HL-60 (cell line): Measurements from ENCODE around the gene HOXC4.

Experiments used
- DNase-seq, 2 experiments: peaks; one replicate each; pipeline ENCODE4 v3.0.0-alpha.2; 2010 to 2020; ENCODE audit warnings: low read depth in 1 of 2, low spot score in 1 of 2
- H3K27ac ChIP-seq: fragments of 250-450 bp; sonication (Bioruptor Pico); replicated peaks from 2 replicates; pipeline ENCODE4 v1.5.1; 2020; ENCODE audit warnings: mild to moderate bottlenecking, moderate library complexity
- H3K27me3 ChIP-seq: fragments of 250-450 bp; sonication (Bioruptor Pico); 2 replicates; pipeline ENCODE4 v1.5.1; 2021; ENCODE audit warnings: mild to moderate bottlenecking, moderate library complexity; ENCODE audit not compliant: insufficient read depth, poor library complexity, severe bottlenecking
- H3K4me3 ChIP-seq: replicated peaks from 2 replicates; pipeline ENCODE4 v1.5.1; 2011; ENCODE audit warnings: mild to moderate bottlenecking, control low read depth, low read length; ENCODE audit not compliant: insufficient read depth
- CTCF ChIP-seq: IDR thresholded peaks from one replicate; pipeline ENCODE4 v1.5.1; 2011; ENCODE audit warnings: low read length, control low read depth, inconsistent platforms; ENCODE audit not compliant: insufficient read depth
- GABPA ChIP-seq: IDR thresholded peaks from 2 replicates; pipeline ENCODE4 v1.6.1; 2012; ENCODE audit warnings: low read depth
- POLR2AphosphoS5 ChIP-seq: IDR thresholded peaks from 2 replicates; pipeline ENCODE4 v1.6.1; 2012; ENCODE audit warnings: low read depth
- REST ChIP-seq: IDR thresholded peaks from 2 replicates; pipeline ENCODE4 v1.6.1; 2012; ENCODE audit warnings: low read depth; ENCODE audit not compliant: insufficient replicate concordance
- SPI1 ChIP-seq: IDR thresholded peaks from 2 replicates; pipeline ENCODE4 v1.6.1; 2012; ENCODE audit warnings: low read depth, mild to moderate bottlenecking, borderline replicate concordance

The HOXC4 gene

GRCh38 chr12:54042970-54043853 is 10.4 kb upstream of the HOXC4 start:
- Histone ChIP-seq H3K27ac (no peak overlapping the region), H3K4me3 (no peak overlapping the region), H3K27me3 (peaks cover 78% of the 10 kb centered on the region)
- no peak for DNase-seq
- no peak for TF ChIP-seq REST

GRCh38 chr12:54044425-54045103 is 9.1 kb upstream of the HOXC4 start:
- H3K27me3 ChIP-seq: peaks cover 74% of the 10 kb centered on the region
- no peak overlapping the region for H3K4me3 ChIP-seq
- TF ChIP-seq GABPA (no peak), POLR2AphosphoS5 (no peak), REST (no peak), SPI1 (no peak), CTCF (no peak)
- no peak overlapping the region for H3K27ac ChIP-seq
- DNase-seq: no peak

DNA sequence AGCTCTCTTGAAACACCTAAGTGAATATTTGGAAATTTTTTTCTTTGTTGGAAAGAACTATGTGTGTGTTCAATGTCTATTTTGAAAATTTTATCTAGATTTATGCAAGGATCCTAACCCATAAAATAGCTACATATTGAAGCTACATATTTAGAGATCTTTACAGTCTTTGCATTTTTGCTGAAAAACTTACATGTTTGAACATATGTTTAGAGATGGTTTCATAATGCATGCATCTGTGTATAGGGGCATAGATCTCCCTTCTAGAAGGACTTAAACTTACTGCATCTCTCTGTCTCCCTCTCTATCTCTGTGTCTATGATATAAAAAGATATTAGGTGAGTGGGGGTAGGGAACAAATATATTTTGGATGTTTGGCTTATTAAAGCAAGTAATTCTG is 8.2 kb upstream of the HOXC4 start:
- DNase-seq: no peak
- Histone ChIP-seq H3K27me3 (peaks cover 77% of the 10 kb centered on the region), H3K27ac (no peak overlapping the region), H3K4me3 (no peak overlapping the region)
- TF ChIP-seq SPI1 (no peak), POLR2AphosphoS5 (no peak), CTCF (no peak), GABPA (no peak), REST (no peak)
